ENCODE data around the gene COL4A2.

COL4A2 gene

DNA sequence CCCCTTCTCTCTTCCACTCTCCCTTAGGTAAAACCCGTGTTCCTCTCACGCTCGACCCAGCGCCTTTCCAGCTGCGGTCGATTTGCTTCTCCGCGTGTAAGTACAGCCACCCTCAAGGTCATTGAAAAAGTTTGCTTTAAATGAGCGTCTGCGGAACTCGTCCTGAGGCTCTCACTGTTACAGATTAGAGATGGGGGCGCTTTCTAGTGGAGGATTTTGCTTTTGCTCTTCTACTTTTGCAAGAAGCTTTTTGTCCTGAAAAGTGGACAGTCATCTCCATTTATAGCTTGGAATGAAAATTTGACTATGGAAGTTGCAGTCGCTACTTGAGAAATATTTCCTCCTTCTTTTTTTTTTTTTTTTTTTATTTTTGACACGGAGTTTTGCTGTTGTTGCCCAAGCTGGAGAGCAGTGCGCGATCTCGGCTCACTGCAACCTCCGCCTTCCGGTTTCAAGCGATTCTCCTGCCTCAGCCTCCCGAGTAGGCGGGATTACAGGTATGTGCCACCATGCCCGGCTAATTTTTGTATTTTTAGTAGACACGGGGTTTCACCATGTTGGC, 255.0 kb downstream of the COL4A2 start:
- peak; percentile 41 for DNase-seq (ENCODE audit: low spot score)
